ENCODE measurements around the gene EMID1. TPM values are rescaled to one million over a fixed set of nuclear protein-coding genes. Genes with fewer than 3 reads are reported as not detected.

The EMID1 gene
- total RNA-seq, 1 experiment from 2014 or later, result 5.4 TPM

DNA sequence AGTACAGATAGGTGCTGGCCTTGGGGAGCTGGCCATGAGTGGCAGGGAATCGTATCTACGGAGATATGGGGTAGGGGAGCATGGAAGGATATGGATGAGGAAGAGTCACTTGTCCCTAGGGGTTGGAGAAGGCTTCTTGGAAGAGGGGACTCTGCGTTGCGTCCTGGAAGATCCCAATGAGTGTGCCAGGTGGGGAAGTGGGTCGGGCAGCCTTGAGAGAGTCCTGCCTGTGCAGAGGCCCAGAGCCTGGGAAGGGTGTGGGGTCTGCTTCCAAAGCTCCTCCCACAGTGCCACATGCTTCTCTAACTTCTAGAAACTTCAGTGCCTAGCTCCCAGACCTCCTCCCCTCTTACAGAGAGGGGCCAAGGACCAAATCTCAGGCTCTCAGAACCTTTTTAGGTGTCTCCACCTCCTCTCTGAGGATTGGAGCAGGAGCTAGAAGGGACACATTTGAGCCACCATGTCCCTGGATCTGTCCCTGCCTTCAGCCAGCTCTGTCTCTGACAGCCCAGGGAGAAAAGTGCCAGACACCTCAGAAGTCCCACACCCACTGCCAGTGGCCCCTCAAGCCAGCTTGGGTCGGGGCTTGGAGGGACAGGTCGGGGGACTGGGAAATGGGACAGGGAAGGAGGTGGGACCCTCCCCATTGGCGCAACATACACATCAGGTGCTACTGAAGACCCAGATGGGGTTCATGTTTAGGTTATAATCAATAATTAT lies 51.1 kb downstream of the EMID1 start:
- DNase-seq, result no peak
- WGBS (ENCODE audit: extremely low coverage, insufficient read length, low lambda C conversion rate), result no CpG with 5 or more reads among the region's 8 CpGs
- no peak overlapping the region for H3K27ac ChIP-seq (ENCODE audit: insufficient read length, low read depth, low read length)

More for the DNA sequence above, 51.1 kb downstream of the EMID1 start:
- H3K27me3 Mint-ChIP-seq (ENCODE audit: low read depth), result peaks cover 7% of the 10 kb centered on the region
- peaks cover 0 to 7% of the 10 kb centered on the region in 2 experiments; a peak in 2 of 4 replicates for H3K4me1 Mint-ChIP-seq
- H3K27ac Mint-ChIP-seq, result no peak overlapping the region
- H3K4me3 Mint-ChIP-seq, result no peak overlapping the region
- Histone ChIP-seq H4K8ac (replicated peaks; ENCODE audit: insufficient read length, low read depth, low read length) (no peak overlapping the region), H3K18ac (ENCODE audit: insufficient read length, low read depth, low read length) (no peak overlapping the region), H3K9ac (ENCODE audit: extremely low read depth, insufficient read length, low read length) (no peak overlapping the region), H3T11ph (ENCODE audit: low read length) (no peak overlapping the region), H3K79me2 (ENCODE audit: insufficient read depth, low read length) (no peaks in the 10 kb centered on the region), H4K20me1 (ENCODE audit: control insufficient read depth, insufficient read depth, insufficient read length) (no peaks in the 10 kb centered on the region), H3K4me2 (ENCODE audit: insufficient read depth, insufficient read length, low read length) (no peak overlapping the region), H3K4me1 (ENCODE audit: insufficient read depth, low read length) (no peaks in the 10 kb centered on the region), H2BK20ac (ENCODE audit: low read depth, low read length, poor library complexity, severe bottlenecking) (no peak overlapping the region), H3K23me2 (ENCODE audit: insufficient read length, low read depth, low read length, poor library complexity, severe bottlenecking) (no peaks in the 10 kb centered on the region), H2BK12ac (ENCODE audit: insufficient read length, low read depth, low read length) (no peak overlapping the region), H3K56ac (ENCODE audit: insufficient read length, low read depth, low read length) (no peak overlapping the region), H3K14ac (ENCODE audit: insufficient read depth, low read length) (no peak overlapping the region), H4K5ac (ENCODE audit: insufficient read length, low read depth, low read length) (no peak overlapping the region), H3K9me3 (ENCODE audit: control insufficient read depth, low read depth, low read length) (no peaks in the 10 kb centered on the region), H3K4ac (ENCODE audit: low read depth, low read length) (no peak overlapping the region), H2BK5ac (ENCODE audit: insufficient read length, low read length) (no peak overlapping the region), H3K23ac (ENCODE audit: insufficient read length, low read depth, low read length) (no peak overlapping the region), H3K27me3 (ENCODE audit: insufficient read depth, low read length) (no peaks in the 10 kb centered on the region), H2BK120ac (ENCODE audit: low read depth, low read length, poor library complexity, severe bottlenecking) (no peak overlapping the region), H4K91ac (ENCODE audit: insufficient read length, low read depth, low read length) (no peak overlapping the region), H2AFZ (ENCODE audit: low read length) (no peak overlapping the region), H2AK5ac (ENCODE audit: insufficient read length, low read length) (no peak overlapping the region), H2BK15ac (ENCODE audit: low read depth, low read length) (no peak overlapping the region), H3K79me1 (ENCODE audit: insufficient read depth, low read depth, low read length, poor library complexity, severe bottlenecking) (no peaks in the 10 kb centered on the region)
- TF ChIP-seq, protein P1, sequence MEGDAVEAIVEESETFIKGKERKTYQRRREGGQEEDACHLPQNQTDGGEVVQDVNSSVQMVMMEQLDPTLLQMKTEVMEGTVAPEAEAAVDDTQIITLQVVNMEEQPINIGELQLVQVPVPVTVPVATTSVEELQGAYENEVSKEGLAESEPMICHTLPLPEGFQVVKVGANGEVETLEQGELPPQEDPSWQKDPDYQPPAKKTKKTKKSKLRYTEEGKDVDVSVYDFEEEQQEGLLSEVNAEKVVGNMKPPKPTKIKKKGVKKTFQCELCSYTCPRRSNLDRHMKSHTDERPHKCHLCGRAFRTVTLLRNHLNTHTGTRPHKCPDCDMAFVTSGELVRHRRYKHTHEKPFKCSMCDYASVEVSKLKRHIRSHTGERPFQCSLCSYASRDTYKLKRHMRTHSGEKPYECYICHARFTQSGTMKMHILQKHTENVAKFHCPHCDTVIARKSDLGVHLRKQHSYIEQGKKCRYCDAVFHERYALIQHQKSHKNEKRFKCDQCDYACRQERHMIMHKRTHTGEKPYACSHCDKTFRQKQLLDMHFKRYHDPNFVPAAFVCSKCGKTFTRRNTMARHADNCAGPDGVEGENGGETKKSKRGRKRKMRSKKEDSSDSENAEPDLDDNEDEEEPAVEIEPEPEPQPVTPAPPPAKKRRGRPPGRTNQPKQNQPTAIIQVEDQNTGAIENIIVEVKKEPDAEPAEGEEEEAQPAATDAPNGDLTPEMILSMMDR (conservative IDR thresholded peaks at IDR 0.05), result no peak
- H3K9me3 Mint-ChIP-seq, result no peaks in the 10 kb centered on the region
- H3K36me3 Mint-ChIP-seq (ENCODE audit: insufficient read depth in 1 of 3, low read depth in 3 of 3), result peaks cover 0 to 8% (median 0%) of the 10 kb centered on the region in 3 experiments; a peak in 4 of 7 replicates

Measured in H9 (cell line).